CD4-positive, alpha-beta T cell treated with Interleukin-2 at 100 ng/mL for 4 hours (primary cell): ENCODE measurements around the gene TRRAP.

Experiments
- DNase-seq: peaks from one replicate; pipeline ENCODE4 v3.0.0-alpha.2; 2020; ENCODE audit warnings: low spot score

Gene TRRAP

GRCh38 chr7:99006739-99007424, 128.6 kb downstream of the TRRAP start:
- DNase-seq = no peak

DNA sequence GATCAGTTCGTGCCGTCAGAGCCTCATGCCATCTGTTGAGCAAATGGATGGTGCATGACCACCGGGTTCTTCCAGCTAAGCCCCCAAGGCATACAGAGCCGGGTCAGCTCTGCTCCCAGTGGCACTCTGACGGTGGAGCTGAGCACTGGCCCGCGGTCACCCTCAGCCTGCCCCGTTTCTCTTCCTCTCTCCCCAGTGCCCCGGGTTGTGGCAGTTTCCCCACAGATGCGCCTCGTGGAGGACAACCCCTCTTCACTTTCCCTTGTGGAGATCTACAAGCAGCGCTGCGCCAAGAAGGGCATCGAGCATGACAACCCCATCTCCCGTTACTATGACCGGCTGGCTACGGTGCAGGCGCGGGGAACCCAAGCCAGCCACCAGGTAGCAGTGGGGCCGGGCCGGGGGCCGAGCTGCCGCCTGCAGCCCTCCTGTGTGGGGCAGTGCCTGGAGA, 129.9 kb downstream of the TRRAP start:
- no peak for DNase-seq

DNA sequence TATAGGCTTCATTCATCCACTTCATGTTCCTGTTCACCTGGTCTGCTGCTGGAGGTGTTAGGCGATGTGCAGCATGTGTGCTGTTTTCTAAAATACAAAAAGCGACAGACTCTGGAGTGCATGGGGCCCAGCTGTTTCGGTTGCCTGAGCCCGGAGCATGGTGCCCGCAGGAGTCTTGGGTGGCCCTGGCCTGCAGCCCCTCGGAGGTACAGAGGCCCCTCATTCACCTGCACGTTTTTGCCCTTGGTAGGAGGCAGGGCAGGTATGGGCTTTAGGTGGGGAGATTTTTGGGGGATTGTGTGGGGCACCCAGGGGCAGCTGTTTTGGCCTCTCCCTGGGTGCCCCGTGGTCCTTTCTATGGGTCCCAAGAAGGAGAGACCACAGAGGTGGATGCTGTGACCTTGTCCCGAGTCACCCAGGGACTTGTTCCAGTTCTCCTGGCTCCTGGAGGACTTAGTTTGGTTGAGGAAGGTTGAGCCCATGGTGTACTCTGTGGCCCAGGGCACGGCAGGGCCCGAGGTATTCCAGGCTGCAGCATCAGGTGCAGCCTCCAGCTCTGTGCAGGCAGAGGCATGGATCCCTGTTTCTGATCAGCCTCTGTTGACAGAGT, 130.7 kb downstream of the TRRAP start:
- no peak for DNase-seq

- DNase-seq = no peak
These were observed 131.9 kb downstream of the TRRAP start for GRCh38 chr7:99010281-99010680.

DNA sequence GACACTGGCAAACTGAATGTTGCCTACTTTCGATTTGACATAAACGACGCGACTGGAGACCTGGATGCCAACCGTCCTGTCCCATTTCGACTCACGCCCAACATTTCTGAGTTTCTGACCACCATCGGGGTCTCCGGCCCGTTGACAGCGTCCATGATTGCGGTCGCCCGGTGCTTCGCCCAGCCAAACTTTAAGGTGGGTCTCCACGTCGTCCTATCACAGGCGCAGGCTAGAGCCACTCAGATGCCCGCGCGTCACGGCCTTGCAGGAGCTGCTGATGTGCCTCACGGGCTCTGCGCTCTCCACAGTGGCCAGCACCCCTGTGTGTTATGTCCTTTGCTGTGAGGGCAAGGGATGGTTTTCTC, 133.0 kb downstream of the TRRAP start:
- no peak for DNase-seq

DNA sequence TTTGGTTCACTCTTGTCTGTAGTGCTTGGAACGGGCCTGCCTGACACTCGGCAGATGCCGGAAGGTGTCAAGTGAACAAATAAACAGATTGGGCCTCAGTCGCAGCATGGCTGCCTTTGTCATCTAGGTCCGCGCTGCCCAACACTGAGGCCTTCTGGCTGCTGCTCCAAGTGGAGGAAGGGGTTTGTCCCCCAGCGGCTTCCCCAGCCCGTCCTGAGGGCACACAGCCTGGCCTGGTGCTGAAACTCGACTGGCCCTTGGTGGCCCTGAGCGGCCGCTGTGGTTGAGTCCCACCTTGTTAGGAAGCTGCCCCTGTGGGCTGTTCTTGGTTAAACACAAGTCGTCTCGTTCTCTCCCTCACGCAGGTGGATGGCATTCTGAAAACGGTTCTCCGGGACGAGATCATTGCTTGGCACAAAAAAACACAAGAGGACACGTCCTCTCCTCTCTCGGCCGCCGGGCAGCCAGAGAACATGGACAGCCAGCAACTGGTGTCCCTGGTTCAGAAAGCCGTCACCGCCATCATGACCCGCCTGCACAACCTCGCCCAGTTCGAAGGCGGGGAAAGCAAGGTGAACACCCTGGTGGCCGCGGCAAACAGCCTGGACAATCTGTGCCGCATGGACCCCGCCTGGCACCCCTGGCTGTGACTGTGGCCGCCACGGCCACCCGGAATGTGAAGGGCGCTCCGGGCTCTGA, 133.5 kb downstream of the TRRAP start:
- no peak for DNase-seq

DNA sequence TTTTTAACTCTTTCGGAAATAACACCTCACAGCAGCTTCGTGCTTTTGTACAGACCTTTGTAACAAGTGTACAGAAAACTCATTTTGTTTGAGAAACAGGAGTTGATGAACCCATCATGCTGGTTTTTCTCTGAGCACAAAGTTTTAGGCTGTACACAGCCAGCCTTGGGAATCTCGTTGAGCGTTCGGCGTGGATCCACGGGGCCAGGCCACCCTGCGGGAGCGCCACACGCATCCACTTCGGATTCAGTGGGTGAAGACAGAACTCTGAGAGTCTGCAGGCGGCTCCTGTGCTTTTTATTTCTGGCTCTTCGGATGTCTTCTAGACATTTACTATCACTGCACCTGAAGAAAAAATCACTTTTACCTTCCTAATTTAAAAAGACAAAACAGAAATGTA, 134.4 kb downstream of the TRRAP start:
- DNase-seq = no peak

DNA sequence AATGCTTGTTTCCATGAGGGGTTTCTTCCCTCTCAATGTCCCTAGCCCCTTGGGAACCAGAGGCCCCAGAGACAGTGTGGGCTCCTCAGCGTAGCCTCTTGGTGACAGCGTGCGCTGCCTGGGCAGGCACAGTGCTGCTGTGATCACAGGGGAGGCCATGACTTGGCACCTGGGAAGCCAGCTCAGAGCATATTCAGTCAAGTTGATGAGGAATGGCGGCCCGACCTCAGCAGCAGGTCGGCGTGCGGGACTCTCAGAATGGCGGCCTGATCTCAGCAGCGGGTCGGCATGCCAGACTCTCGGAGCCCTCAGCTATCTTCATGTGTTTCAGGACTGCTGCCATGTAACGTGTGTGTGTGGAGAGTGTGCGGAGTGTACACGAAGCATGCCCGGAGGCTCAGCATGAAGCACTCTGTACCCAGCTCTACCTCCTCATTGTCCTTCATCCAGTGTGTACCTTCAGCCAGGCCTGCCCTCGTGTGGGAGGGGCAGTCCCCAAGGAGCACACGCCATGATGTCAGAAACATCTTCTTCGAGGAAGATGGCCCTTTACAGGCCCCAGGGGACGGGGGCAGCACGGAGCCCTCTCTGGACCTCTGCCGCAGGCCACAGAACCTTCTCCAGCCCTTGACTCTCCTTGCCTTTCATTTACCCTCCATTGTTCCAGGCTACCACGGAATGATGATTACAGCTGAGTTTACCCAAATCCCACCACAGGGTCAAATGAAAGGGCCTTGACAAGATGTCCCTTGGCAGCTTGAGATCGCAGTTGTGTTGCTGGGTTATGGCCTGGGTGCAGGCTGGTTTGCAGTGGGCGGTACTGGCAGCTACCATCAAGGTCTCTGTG, 135.2 kb downstream of the TRRAP start:
- no peak for DNase-seq

DNA sequence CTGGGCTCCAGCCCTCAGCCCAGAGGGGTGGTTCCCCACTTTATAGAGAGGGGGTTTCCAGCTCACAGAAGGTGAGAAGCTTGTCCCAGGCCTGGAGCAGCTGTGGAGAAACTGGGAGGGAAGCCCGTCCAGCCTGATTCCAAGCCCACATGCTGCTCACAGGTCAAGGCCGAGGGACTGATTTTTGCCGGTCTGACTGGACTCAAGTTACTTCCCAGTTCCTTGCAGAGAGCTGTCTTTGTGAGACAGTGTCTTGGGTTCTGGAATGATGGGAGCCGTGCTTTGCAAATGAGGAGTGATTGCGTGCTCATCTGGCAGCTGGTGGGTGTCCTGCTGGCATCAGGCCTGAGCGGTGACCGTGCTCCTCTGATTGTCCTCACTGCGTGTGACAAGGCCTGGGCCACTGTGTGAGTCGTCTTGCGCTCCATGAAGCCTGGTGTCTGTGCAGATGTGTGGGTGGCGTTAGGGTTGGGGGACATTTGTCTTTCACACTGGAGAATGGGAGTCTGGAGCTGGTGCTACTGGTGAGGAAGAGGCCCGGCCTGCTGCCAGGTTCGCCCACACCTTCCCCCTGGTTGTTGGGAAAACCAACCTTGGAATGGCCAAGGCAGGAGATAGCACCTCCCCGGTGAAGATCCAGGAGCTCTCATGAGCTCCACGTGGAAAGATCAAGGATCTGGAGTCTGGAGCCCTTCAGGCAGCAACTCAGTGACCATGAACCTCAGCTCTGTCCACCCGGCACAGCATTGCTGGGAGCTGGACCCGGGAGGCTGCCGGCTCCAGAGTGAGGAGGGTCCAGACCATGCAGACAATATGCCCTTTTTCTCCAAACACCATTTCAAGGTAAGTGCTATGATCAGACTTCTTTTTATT, 136.0 kb downstream of the TRRAP start:
- no peak for DNase-seq

GRCh38 chr7:99016196-99016595, 137.9 kb downstream of the TRRAP start:
- no peak for DNase-seq

DNA sequence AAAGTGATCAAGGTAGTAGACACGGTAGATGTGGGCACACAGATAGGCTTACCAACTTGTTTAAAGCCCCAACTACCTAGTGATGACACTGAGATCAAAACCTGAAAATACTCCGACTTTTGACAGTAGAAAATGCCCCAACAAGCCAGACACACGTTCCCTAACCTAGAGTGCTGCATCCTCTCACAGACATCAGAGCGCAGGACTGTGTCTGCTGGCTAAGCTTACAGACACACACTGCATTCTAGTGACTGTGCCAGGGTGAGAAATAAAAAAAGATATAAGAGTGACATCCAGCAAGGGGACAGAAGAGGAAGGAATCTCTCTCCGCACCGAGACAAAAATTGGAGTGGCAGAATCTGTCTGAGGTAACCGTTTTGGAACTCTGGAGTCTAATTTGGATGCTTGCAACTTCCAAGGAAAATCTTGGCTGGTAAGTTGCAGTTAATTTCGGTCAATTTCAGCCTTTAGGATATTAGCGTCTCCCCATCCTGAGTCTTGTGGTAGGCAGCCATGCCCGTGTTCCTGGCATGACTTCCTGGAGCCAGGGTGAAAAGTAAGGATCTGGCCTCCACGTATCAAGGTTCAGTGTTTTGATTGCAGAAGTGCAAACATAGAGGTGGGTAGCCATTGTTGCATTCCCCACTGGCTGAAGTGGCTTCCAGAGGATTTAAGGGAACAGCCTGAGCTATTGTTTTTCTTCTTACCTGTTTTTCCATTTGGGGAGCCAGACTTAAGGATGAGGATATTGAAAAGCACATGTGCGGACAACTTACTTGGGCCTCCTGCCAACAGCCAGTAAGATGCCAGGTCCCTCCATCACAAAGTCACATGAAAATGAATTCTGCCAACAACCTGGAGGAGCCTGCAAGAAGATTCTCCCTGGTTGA, 141.4 kb downstream of the TRRAP start:
- no peak for DNase-seq

DNA sequence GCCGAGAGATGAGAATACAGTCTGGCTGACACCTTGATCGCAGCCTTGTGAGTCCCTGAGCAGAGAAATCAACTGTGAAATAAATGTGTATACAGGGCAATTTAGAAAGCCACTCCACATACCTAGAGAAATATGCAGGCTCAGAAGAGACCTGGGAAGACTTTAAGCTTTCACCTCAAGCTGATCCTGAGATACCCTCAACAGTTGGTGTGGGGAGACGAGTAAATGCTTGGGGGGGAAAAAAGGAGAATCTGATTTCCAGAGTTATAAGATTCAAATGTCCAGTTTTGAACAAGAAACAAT, 142.0 kb downstream of the TRRAP start:
- DNase-seq = no peak

DNA sequence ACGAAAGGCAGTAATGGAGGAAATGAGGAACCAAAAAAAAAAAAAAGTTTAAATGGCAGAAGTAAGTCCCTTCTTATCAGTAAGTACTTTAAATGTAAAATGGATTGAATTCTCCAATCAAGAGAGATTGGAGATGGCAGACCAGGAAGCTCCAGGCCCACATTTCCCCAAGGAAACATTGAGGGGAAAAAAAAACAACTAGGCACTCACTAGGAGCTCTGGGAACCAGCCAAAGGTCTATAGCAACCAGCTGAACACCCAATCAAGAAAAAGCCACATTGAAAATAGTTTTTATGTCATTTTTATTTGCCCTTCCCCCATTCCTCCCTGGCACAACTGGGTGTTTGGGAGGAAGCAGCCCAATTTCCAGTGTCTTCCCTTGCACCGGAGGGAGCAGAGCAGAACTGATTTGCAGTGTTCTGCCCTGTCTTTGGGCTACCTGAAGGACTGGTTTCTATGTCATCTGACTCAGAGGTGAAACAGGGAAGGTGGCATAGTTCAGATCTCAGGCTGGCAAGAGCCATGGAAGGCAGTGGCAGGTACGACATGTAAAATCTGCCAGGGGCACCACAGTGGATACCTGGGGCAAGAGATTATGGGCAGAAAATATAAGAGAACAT, 143.7 kb downstream of the TRRAP start:
- no peak for DNase-seq

- no peak for DNase-seq
These were observed 145.7 kb downstream of the TRRAP start for GRCh38 chr7:99024066-99024465.

DNA sequence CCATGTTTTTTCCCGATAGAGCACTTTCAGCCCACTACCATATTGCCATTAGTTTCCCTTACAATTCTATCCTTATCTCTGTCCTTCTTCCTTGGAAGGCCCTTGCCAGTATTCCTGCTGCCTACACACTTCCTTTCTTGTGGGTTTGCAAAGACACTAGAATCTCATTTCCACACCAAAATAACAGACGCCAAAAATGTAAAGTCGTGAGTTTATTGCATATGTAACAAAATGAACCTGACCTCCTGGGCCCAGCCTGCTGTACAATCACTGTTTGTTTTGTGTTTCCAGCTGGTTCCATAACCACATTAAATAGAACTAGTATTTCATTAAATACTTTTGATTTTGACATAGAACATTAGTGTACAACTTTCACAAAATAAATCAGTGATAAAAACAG, 148.9 kb downstream of the TRRAP start:
- DNase-seq = no peak

DNA sequence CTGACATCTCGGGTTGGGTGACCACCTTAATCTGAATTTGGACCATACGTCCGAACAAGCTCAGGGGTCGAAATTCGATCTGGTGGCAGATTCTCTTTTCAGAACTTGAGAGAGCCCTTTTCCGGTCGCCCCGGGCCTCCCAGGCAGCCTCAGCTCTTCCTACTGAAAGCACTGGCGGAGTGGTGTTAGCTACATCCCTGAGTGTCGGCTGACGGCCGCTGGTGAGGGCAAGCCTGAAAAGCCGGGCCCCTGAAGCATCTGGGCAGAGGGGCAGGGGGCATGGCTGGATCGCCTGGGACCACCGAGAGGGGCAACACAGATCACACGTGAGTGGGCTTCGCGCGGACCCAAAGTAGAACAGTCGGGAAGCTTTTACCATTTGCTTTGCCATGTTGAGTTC, 149.5 kb downstream of the TRRAP start:
- DNase-seq = no peak

DNA sequence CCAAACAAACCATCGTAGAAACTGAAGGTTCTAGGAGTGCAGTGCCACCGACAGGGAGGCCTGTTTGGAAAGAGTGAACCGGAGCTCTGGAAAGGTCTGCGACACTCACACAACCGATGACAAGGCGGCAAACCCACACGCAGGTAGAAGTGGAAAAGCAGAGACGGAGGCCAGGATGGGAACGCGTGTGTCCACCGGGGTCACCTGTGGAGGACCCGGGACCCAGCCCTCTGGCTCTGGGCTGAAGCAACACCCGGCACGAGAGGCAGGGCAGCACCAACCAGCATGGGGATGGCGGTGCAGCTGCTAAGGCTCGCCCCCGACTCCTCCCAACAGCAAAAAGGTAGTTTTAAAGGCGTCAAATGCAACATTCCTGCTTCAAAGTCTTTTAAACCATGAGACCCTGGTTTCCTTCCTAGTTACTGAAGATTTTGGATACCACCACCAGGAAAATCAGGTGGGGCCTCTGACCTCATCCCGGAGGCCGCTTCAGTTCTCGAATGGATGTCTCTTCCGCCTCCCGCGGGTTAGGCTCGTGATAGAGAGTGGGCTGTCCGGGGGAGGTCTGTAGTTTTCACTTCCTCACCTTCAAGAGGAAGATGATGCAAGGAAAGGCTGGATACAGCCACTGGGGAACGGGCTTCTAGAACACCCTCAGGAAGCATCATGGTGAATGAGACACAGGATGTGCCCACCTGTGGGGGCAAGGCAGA, 150.1 kb downstream of the TRRAP start:
- no peak for DNase-seq

- no peak for DNase-seq
These were observed 151.4 kb downstream of the TRRAP start for GRCh38 chr7:99029466-99030435.
